ENCODE results near the gene ESRRB.

Gene ESRRB

GRCh38 chr14:76391981-76392690, 16.2 kb downstream of the ESRRB start:
- H3K27ac ChIP-seq: no peak overlapping the region
- TF ChIP-seq CTCF (conservative IDR thresholded peaks at IDR 0.05): no peak

GRCh38 chr14:76394569-76394968, 18.6 kb downstream of the ESRRB start:
- H3K27ac ChIP-seq: no peak overlapping the region
- TF ChIP-seq CTCF (conservative IDR thresholded peaks at IDR 0.05): no peak

- TF ChIP-seq CTCF (conservative IDR thresholded peaks at IDR 0.05): no peak
- H3K27ac ChIP-seq: no peak overlapping the region
These were observed 19.2 kb downstream of the ESRRB start for GRCh38 chr14:76395161-76395560.

- TF ChIP-seq CTCF (conservative IDR thresholded peaks at IDR 0.05): no peak
- H3K27ac ChIP-seq: peak overlapping the region; percentile 13; the same call in 1 of the 2 replicates
These were observed 20.8 kb downstream of the ESRRB start for GRCh38 chr14:76396714-76397187.

GRCh38 chr14:76405627-76406026, 29.7 kb downstream of the ESRRB start:
- TF ChIP-seq CTCF (conservative IDR thresholded peaks at IDR 0.05): no peak
- no peak overlapping the region for H3K27ac ChIP-seq

DNA sequence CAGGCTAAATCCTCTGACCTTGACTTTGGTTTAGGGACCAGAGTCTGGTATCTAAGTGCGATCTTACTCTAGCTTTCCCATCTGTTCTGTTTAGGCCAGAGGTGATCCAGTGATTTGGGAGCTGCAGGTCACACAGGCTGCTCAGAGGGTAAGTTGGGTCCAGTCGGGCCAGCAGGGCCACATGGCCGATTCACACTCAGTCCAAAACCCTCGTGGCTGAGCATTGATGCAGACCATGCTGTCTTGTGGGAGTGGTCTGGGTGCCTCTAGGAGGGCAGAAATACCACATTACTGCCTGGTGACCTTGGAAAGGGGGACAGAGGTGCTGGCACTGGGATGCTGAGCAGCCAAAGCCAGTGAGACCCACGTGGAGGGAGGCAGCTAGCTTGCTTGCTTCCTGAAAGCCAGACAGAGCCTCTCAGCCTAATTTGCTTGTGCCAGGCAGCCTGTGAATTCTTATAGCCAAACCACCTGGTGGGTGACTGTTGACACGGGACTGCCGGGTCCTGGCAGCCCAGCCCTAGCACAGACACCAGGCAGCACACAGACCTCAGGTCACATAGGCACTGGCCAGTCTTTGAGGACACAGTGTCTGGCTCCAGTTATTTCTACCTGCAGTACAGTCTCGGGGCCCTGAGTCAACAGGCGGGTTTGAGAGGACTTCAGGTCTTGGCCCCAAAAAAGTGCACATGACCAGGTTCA, 31.7 kb downstream of the ESRRB start:
- no peak overlapping the region for H3K27ac ChIP-seq
- no peak for TF ChIP-seq CTCF (conservative IDR thresholded peaks at IDR 0.05)

- H3K27ac ChIP-seq: no peak overlapping the region
- no peak for TF ChIP-seq CTCF (conservative IDR thresholded peaks at IDR 0.05)
These were observed 32.9 kb downstream of the ESRRB start for GRCh38 chr14:76408877-76409276.

All from VCaP (cell line).